ENCODE results near the gene SLC39A1.

DNA sequence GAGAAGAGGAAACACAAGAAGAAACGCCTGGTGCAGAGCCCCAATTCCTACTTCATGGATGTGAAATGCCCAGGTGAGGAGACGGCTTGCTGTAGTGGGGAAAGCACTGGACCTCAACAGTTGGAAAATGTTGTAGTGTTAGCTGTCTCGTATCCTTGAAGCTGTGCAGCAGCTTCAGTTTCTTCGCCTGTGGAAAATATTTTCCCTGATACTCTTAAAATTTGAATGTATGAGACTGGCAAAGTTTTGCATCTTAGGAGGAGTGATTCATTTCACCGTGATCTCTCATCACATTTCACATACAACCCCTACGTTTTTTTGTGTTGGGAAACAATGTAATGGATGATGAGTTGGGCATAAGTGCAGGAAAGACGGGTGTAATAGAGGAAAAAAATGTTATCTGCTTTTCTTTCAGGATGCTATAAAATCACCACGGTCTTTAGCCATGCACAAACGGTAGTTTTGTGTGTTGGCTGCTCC is 27.9 kb upstream of the SLC39A1 start:
- TF ChIP-seq, protein P1, sequence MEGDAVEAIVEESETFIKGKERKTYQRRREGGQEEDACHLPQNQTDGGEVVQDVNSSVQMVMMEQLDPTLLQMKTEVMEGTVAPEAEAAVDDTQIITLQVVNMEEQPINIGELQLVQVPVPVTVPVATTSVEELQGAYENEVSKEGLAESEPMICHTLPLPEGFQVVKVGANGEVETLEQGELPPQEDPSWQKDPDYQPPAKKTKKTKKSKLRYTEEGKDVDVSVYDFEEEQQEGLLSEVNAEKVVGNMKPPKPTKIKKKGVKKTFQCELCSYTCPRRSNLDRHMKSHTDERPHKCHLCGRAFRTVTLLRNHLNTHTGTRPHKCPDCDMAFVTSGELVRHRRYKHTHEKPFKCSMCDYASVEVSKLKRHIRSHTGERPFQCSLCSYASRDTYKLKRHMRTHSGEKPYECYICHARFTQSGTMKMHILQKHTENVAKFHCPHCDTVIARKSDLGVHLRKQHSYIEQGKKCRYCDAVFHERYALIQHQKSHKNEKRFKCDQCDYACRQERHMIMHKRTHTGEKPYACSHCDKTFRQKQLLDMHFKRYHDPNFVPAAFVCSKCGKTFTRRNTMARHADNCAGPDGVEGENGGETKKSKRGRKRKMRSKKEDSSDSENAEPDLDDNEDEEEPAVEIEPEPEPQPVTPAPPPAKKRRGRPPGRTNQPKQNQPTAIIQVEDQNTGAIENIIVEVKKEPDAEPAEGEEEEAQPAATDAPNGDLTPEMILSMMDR (IDR thresholded peaks at IDR 0.05; ENCODE audit: borderline replicate concordance, extremely low read depth, low read length, poor library complexity, severe bottlenecking), result no peak
- TF ChIP-seq EZH2 (IDR thresholded peaks at IDR 0.05; ENCODE audit: borderline replicate concordance, low read depth, low read length, severe bottlenecking), result no peak
